Endothelial cell of umbilical vein (primary cell): ENCODE results near the gene ABCC5. TPM values are rescaled to one million over a fixed set of nuclear protein-coding genes. Genes with fewer than 3 reads are reported as not detected.
"Not testable (repeated sequence)": the region's sequence is repeated elsewhere in the genome, so short reads cannot be mapped to it uniquely, and the experiment has no call there.

Experiments used
- BruUV-seq: library from RNA; stranded (reverse); fragments of 400-500 nt; replicated peaks from 2 replicates; lab custom pipeline; 2021; lab: Mats Ljungman, UMichigan
- CTCF ChIA-PET: fragments of 300-600, 350-600 bp; sonication (Branson Sonifier 250); formaldehyde crosslinking; loops from one replicate; lab custom pipeline; 2021; ENCODE audit warnings: antibody characterized with exemption, inconsistent platforms; lab: Charles Lee
- POLR2A ChIA-PET: fragments of 300-600, 350-600 bp; sonication (Branson Sonifier 250); formaldehyde crosslinking; loops from one replicate; lab custom pipeline; 2021; ENCODE audit warnings: antibody characterized with exemption, inconsistent platforms; lab: Charles Lee
- DNase-seq: peaks from one replicate; pipeline ENCODE4 v3.0.0-alpha.2; 2011; ENCODE audit warnings: low read depth, low spot score
- FAIRE-seq: peaks from 2 replicates; lab custom pipeline; 2011; peaks lifted over from hg19 to GRCh38; lab: Jason Lieb, UNC
- H2AFZ ChIP-seq: 2 replicates; pipeline ENCODE4 v1.6.0; 2012; ENCODE audit warnings: low read depth, low read length, control low read depth, inconsistent platforms
- H3K27ac ChIP-seq: 2 replicates; pipeline ENCODE4 v1.5.1; 2011; ENCODE audit warnings: low read depth, mild to moderate bottlenecking, control low read depth, low read length, moderate library complexity; ENCODE audit not compliant: insufficient read depth
- H3K27me3 ChIP-seq, 2 experiments: 2 replicates each; pipeline versions ENCODE4 v1.6.0 to v1.6.1; 2011; ENCODE audit warnings: low read length in 2 of 2, mixed read lengths in 1 of 2; ENCODE audit not compliant: control insufficient read depth in 2 of 2, insufficient read depth in 2 of 2
- H3K36me3 ChIP-seq, 2 experiments: 2 replicates in 1 of 2; 3 replicates in 1 of 2; pipeline ENCODE4 v1.5.1; 2011; ENCODE audit warnings: low read length in 2 of 2, mild to moderate bottlenecking in 1 of 2, moderate library complexity in 1 of 2; ENCODE audit not compliant: control insufficient read depth in 2 of 2, insufficient read depth in 2 of 2; ENCODE audit errors: extremely low read depth in 1 of 2
- H3K4me1 ChIP-seq: 3 replicates; pipeline ENCODE4 v1.5.1; 2011; ENCODE audit warnings: mild to moderate bottlenecking, low read length; ENCODE audit not compliant: control insufficient read depth, insufficient read depth; ENCODE audit errors: extremely low read depth
- H3K4me2 ChIP-seq: 2 replicates; pipeline ENCODE4 v1.6.1; 2011; ENCODE audit warnings: low read length, control low read depth, mixed read lengths; ENCODE audit not compliant: insufficient read depth
- H3K4me3 ChIP-seq, 3 experiments: fragments of 200-600 bp in 1 of 3; sonication (generic), shearing (Covaris generic) in 1 of 3; replicated peaks in 1 of 3; 2 replicates each; pipeline ENCODE4 v1.5.1; 2011 to 2016; ENCODE audit warnings: control low read depth in 3 of 3, low read length in 3 of 3, mild to moderate bottlenecking in 2 of 3, inconsistent platforms in 1 of 3, low read depth in 1 of 3, moderate library complexity in 1 of 3; ENCODE audit not compliant: insufficient read depth in 1 of 3
- H3K79me2 ChIP-seq: 2 replicates; pipeline ENCODE4 v1.6.0; 2012; ENCODE audit warnings: low read length, inconsistent platforms; ENCODE audit not compliant: control insufficient read depth, insufficient read depth
- H3K9ac ChIP-seq: replicated peaks from 2 replicates; pipeline ENCODE3; 2011; ENCODE audit warnings: low read length, control low read depth; ENCODE audit not compliant: insufficient read depth; ENCODE audit errors: extremely low read depth
- H3K9me1 ChIP-seq: replicated peaks from 3 replicates; pipeline ENCODE4 v1.6.0; 2011; ENCODE audit warnings: mild to moderate bottlenecking, low read length; ENCODE audit not compliant: control insufficient read depth, insufficient read depth; ENCODE audit errors: extremely low read depth
- H3K9me3 ChIP-seq: replicated peaks from 2 replicates; pipeline ENCODE4 v1.5.1; 2012; ENCODE audit warnings: low read length, inconsistent platforms; ENCODE audit not compliant: control insufficient read depth, insufficient read depth
- H4K20me1 ChIP-seq: replicated peaks from 2 replicates; pipeline ENCODE3; 2011; ENCODE audit warnings: mild to moderate bottlenecking, low read length; ENCODE audit not compliant: control insufficient read depth, insufficient read depth; ENCODE audit errors: extremely low read depth
- JUN ChIP-seq: IDR thresholded peaks from 2 replicates; pipeline ENCODE4 v1.6.1; 2011; ENCODE audit warnings: borderline replicate concordance, low read depth; ENCODE audit not compliant: insufficient read length, insufficient read depth
- MYC ChIP-seq: IDR thresholded peaks from one replicate; pipeline ENCODE4 v1.6.1; 2011; ENCODE audit warnings: mild to moderate bottlenecking, low read depth, low read length
- POLR2AphosphoS5 ChIP-seq: IDR thresholded peaks from 2 replicates; pipeline ENCODE4 v1.6.1; 2012; ENCODE audit warnings: low read depth, mild to moderate bottlenecking, control low read depth, low read length, moderate library complexity; ENCODE audit not compliant: insufficient read depth
- dilution Hi-C: fragments of 300-500 bp; cut with MboI; formaldehyde crosslinking; loops from one replicate; pipeline ENCODE4 v1.15.0; 2019; ENCODE audit warnings: low sequenced_read_pairs; ENCODE audit not compliant: extremely low pct_ligation_motif_present
- intact Hi-C: fragments of 100-400 bp; cut with micrococcal nuclease; formaldehyde crosslinking; loops from one replicate; pipeline ENCODE4 v1.10.0; 2022
- polyA plus RNA-seq, 4 experiments: library from polyadenylated mRNA; depleted of rRNA in 3 of 4; stranded (reverse) in 3 of 4; unstranded in 1 of 4; fragments of >200 nt; gene quantifications; 2 replicates each; pipeline versions ENCODE4 v1.2.1 to v1.2.3, GENCODE V29; 2011 to 2012; ENCODE audit warnings: missing spikeins in 1 of 4
- total RNA-seq: library from RNA; stranded (reverse); gene quantifications from 2 replicates; pipeline ENCODE4 v1.2.3, GENCODE V29; 2021

ABCC5 gene
- total and polyA plus RNA-seq, 2 donors (not counting 3 experiments of a cell fraction or from before 2014, with no cell fraction given) = 22.5 to 24.6 TPM

GRCh38 chr3:184029443-184029842 is 11.8 kb upstream of the ABCC5 start:
- no peaks in the 10 kb centered on the region for H3K4me1 ChIP-seq
- no peak overlapping the region for H2AFZ ChIP-seq
- no peaks in the 10 kb centered on the region for H3K79me2 ChIP-seq
- no peaks in the 10 kb centered on the region for H4K20me1 ChIP-seq
- intact Hi-C loops = no loop called here
- H3K9me3 ChIP-seq = no peaks in the 10 kb centered on the region
- no peak for DNase-seq
- no peaks in the 10 kb centered on the region for H3K36me3 ChIP-seq
- no peaks in the 10 kb centered on the region for H3K9me1 ChIP-seq
- no peak overlapping the region for H3K4me2 ChIP-seq
- BruUV-seq = no TSS peak
- POLR2A ChIA-PET = no interaction called here
- H3K27ac ChIP-seq = no peak overlapping the region
- dilution Hi-C loops = no loop called here
- H3K27me3 ChIP-seq = peaks cover 5 to 6% of the 10 kb centered on the region in 2 experiments
- CTCF ChIA-PET = interaction anchor here (1.1 to 1.9 kb wide), 3 partner anchors 12 to 59 kb away, joined by 3 to 4 read pairs (median 3); partner anchors contain the start of gene ABCC5
- no peak for FAIRE-seq
- no peak overlapping the region for H3K9ac ChIP-seq
- no peak for TF ChIP-seq MYC
- TF ChIP-seq POLR2AphosphoS5 = no peak
- no peak for TF ChIP-seq JUN
- H3K4me3 ChIP-seq = no peak overlapping the region

GRCh38 chr3:184028275-184028890 is 10.7 kb upstream of the ABCC5 start:
- H3K27me3 ChIP-seq, intact Hi-C loops, H3K36me3 ChIP-seq, H3K9me1 ChIP-seq, H2AFZ ChIP-seq, H3K27ac ChIP-seq, FAIRE-seq, H4K20me1 ChIP-seq, POLR2A ChIA-PET, BruUV-seq, H3K79me2 ChIP-seq, H3K4me2 ChIP-seq, H3K9ac ChIP-seq, DNase-seq, H3K4me3 ChIP-seq, dilution Hi-C loops, H3K4me1 ChIP-seq, H3K9me3 ChIP-seq: not testable (repeated sequence)
- CTCF ChIA-PET = interaction anchor here (1.9 kb wide), 1 partner anchor 14 kb away, joined by 4 read pairs; no protein-coding TSS in a partner anchor

DNA sequence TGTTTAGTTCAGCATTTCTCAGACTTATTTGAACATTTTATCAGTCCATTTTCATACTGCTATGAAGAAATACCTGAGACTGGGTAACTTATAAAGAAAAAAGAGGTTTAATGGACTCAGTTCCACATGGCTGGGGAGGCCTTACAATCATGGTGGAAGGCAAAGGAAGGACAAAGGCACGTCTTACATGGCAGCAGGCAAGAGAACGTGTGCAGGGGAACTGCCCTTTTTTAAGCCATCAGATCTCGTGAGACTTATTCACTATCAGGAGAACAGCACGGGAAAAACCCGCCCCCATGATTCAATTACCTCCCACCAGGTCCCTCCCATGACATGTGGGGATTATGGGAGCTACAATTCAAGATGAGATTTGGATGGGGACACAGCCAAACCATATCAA is 7.6 kb upstream of the ABCC5 start:
- H3K27ac ChIP-seq, FAIRE-seq, DNase-seq, H3K9me3 ChIP-seq, H2AFZ ChIP-seq, intact Hi-C loops, H3K9me1 ChIP-seq, H3K79me2 ChIP-seq, BruUV-seq, H4K20me1 ChIP-seq, H3K4me1 ChIP-seq, POLR2A ChIA-PET, dilution Hi-C loops, H3K4me2 ChIP-seq, H3K36me3 ChIP-seq, H3K4me3 ChIP-seq, H3K9ac ChIP-seq: not testable (repeated sequence)
- CTCF ChIA-PET = interaction anchor here (1.0 kb wide), 1 partner anchor 203 kb away, joined by 3 read pairs; no protein-coding TSS in a partner anchor
- H3K27me3 ChIP-seq = peaks cover 9 to 11% of the 10 kb centered on the region in 2 experiments
